Suprapubic skin (tissue), 4 donors: ENCODE measurements around the gene AK1.

Experiments
- EP300 ChIP-seq: sonication (generic); formaldehyde crosslinking; IDR thresholded peaks from one replicate; pipeline ENCODE4 v1.6.1; 2017; ENCODE audit warnings: antibody characterized with exemption
- POLR2A ChIP-seq, 2 donors: fragments of 450-650 bp; IDR thresholded peaks; one replicate each; pipeline ENCODE4 v1.6.1; 2017; ENCODE audit warnings: antibody characterized with exemption in 2 of 2, mild to moderate bottlenecking in 2 of 2, moderate library complexity in 2 of 2
- POLR2AphosphoS5 ChIP-seq, 3 donors: sonication (generic); formaldehyde crosslinking; IDR thresholded peaks; one replicate each; pipeline ENCODE4 v1.6.1; 2017; ENCODE audit warnings: antibody characterized with exemption in 3 of 3
- TF ChIP-seq, protein P1 (sequence below), 2 donors: fragments of 200-600 bp in 1 of 2; fragments of 450-650 bp in 1 of 2; sonication (generic) in 1 of 2; IDR thresholded peaks; one replicate each; pipeline ENCODE4 v1.5.1; 2016 to 2019; ENCODE audit warnings: antibody characterized with exemption in 2 of 2, mild to moderate bottlenecking in 1 of 2, moderate library complexity in 1 of 2

DNA sequence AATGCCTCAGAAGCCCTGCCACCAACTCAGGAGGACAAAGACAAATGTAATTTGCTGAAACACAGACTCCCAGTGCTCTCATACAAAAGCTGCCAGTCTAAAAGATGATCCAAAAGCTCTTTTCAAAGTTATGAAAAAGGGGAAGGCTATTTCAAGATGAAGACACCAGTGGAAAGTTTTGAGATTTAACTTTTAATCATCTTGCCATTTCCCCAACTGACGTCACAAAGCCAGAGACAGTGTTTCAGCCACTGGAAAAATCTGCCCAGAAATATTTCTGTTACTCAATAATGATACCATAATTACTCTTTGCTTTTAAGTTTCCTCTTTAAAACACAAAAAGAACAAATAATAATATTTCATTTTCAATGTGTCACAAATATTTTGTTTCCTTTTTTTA, 43.9 kb downstream of the AK1 start:
- TF ChIP-seq, protein P1, sequence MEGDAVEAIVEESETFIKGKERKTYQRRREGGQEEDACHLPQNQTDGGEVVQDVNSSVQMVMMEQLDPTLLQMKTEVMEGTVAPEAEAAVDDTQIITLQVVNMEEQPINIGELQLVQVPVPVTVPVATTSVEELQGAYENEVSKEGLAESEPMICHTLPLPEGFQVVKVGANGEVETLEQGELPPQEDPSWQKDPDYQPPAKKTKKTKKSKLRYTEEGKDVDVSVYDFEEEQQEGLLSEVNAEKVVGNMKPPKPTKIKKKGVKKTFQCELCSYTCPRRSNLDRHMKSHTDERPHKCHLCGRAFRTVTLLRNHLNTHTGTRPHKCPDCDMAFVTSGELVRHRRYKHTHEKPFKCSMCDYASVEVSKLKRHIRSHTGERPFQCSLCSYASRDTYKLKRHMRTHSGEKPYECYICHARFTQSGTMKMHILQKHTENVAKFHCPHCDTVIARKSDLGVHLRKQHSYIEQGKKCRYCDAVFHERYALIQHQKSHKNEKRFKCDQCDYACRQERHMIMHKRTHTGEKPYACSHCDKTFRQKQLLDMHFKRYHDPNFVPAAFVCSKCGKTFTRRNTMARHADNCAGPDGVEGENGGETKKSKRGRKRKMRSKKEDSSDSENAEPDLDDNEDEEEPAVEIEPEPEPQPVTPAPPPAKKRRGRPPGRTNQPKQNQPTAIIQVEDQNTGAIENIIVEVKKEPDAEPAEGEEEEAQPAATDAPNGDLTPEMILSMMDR (IDR thresholded peaks at IDR 0.05): no peak
- TF ChIP-seq POLR2A (IDR thresholded peaks at IDR 0.05) (no peak), POLR2AphosphoS5 (IDR thresholded peaks at IDR 0.05) (peak in 1 of 3 donors; percentile 49), EP300 (no peak)
